Neural cell (in vitro differentiated cells): ENCODE measurements around the gene GPNMB. TPM values are rescaled to one million over a fixed set of nuclear protein-coding genes. Genes with fewer than 3 reads are reported as not detected.

Experiments
- H2AFZ ChIP-seq: fragments of 200-600, 300-800 bp; sonication (generic), shearing (Covaris generic); 2 replicates; pipeline ENCODE4 v1.6.0; 2014; ENCODE audit warnings: low read depth, mild to moderate bottlenecking, antibody characterized with exemption, low read length, moderate library complexity
- H3F3A ChIP-seq: fragments of 200-600 bp; shearing (Covaris generic); 2 replicates; pipeline ENCODE4 v1.6.1; 2016; ENCODE audit warnings: mild to moderate bottlenecking, moderate library complexity, mixed read lengths, antibody characterized with exemption, low read length; ENCODE audit not compliant: insufficient read depth, poor library complexity, severe bottlenecking
- H3K27ac ChIP-seq: fragments of 200-600, 300-800 bp; sonication (generic), shearing (Covaris generic); 2 replicates; pipeline ENCODE4 v1.5.1; 2014; ENCODE audit warnings: mild to moderate bottlenecking, low read length, moderate library complexity
- H3K27me3 ChIP-seq: fragments of 300-800, 200-600 bp; sonication (generic), shearing (Covaris generic); 2 replicates; pipeline ENCODE4 v1.6.0; 2014; ENCODE audit warnings: mild to moderate bottlenecking, low read depth, low read length, moderate library complexity; ENCODE audit not compliant: insufficient read depth
- H3K36me3 ChIP-seq: fragments of 300-800, 200-600 bp; sonication (generic), shearing (Covaris generic); 2 replicates; pipeline ENCODE4 v1.5.1; 2014; ENCODE audit warnings: mild to moderate bottlenecking, antibody characterized with exemption, low read length, moderate library complexity; ENCODE audit not compliant: insufficient read depth
- H3K4me2 ChIP-seq: fragments of 300-800, 200-600 bp; sonication (generic), shearing (Covaris generic); 2 replicates; pipeline ENCODE4 v1.6.0; 2014; ENCODE audit warnings: mild to moderate bottlenecking, low read length
- H3K4me3 ChIP-seq: fragments of 300-800, 200-600 bp; sonication (generic), shearing (Covaris generic); 2 replicates; pipeline ENCODE4 v1.5.1; 2014; ENCODE audit warnings: mild to moderate bottlenecking, low read length, moderate library complexity
- H3K79me2 ChIP-seq: fragments of 200-600 bp; shearing (Covaris generic); replicated peaks from 2 replicates; pipeline ENCODE4 v1.6.0; 2014; ENCODE audit warnings: mild to moderate bottlenecking, low read length, moderate library complexity; ENCODE audit not compliant: insufficient read depth
- H3K9ac ChIP-seq: fragments of 300-800, 200-600 bp; sonication (generic), shearing (Covaris generic); 2 replicates; pipeline ENCODE4 v1.6.1; 2016; ENCODE audit warnings: mild to moderate bottlenecking, low read length, mixed read lengths
- H3K9me2 ChIP-seq: fragments of 200-600 bp; shearing (Covaris generic); 2 replicates; pipeline ENCODE4 v1.6.1; 2016; ENCODE audit warnings: mild to moderate bottlenecking, low read length, mixed read lengths; ENCODE audit not compliant: insufficient read depth
- H3K9me3 ChIP-seq: fragments of 200-600, 300-800 bp; sonication (generic), shearing (Covaris generic); 2 replicates; pipeline ENCODE4 v1.6.1; 2016; ENCODE audit warnings: mild to moderate bottlenecking, mixed run types, low read length, moderate library complexity, mixed read lengths
- H4K20me1 ChIP-seq: fragments of 200-600 bp; shearing (Covaris generic); 2 replicates; pipeline ENCODE4 v1.6.1; 2016; ENCODE audit warnings: mild to moderate bottlenecking, mixed run types; ENCODE audit not compliant: insufficient read depth
- EP300 ChIP-seq: fragments of 450-650 bp; conservative IDR thresholded peaks from 2 replicates; pipeline ENCODE4 v1.6.1; 2014; ENCODE audit warnings: antibody characterized with exemption, mild to moderate bottlenecking, moderate library complexity; ENCODE audit not compliant: poor library complexity, severe bottlenecking
- EZH2 ChIP-seq: fragments of 200-600, 300-800 bp; shearing (Covaris generic), sonication (generic); IDR thresholded peaks from 2 replicates; pipeline ENCODE4 v1.6.1; 2014; ENCODE audit warnings: antibody characterized with exemption, low read length, borderline replicate concordance, mild to moderate bottlenecking; ENCODE audit not compliant: insufficient read depth, poor library complexity, severe bottlenecking
- MXI1 ChIP-seq: fragments of 450-650 bp; conservative IDR thresholded peaks from 2 replicates; pipeline ENCODE4 v1.6.1; 2014; ENCODE audit warnings: antibody characterized with exemption, mild to moderate bottlenecking; ENCODE audit not compliant: poor library complexity, severe bottlenecking
- POLR2AphosphoS5 ChIP-seq: IDR thresholded peaks from 2 replicates; pipeline ENCODE4 v1.6.1; 2012
- RAD21 ChIP-seq: fragments of 450-650 bp; conservative IDR thresholded peaks from 2 replicates; pipeline ENCODE4 v1.6.1; 2014; ENCODE audit warnings: antibody characterized with exemption, mild to moderate bottlenecking, moderate library complexity
- SMC3 ChIP-seq: fragments of 450-650 bp; conservative IDR thresholded peaks from 2 replicates; pipeline ENCODE4 v1.6.1; 2014; ENCODE audit warnings: antibody characterized with exemption, mild to moderate bottlenecking, moderate library complexity; ENCODE audit not compliant: poor library complexity
- TAF1 ChIP-seq: IDR thresholded peaks from 2 replicates; pipeline ENCODE4 v1.6.1; 2012; ENCODE audit warnings: low read depth
- polyA plus RNA-seq: library from polyadenylated mRNA; depleted of rRNA; stranded (reverse); fragments of >200 nt; gene quantifications from 2 replicates; pipeline ENCODE4 v1.2.3, GENCODE V29; 2014
- TF ChIP-seq, protein P1 (sequence below): IDR thresholded peaks from 2 replicates; pipeline ENCODE4 v1.6.1; 2012; ENCODE audit warnings: borderline replicate concordance
- TF ChIP-seq, protein P2 (sequence below): fragments of 450-650 bp; IDR thresholded peaks from 2 replicates; pipeline ENCODE4 v1.5.1; 2014; ENCODE audit warnings: antibody characterized with exemption, mild to moderate bottlenecking, moderate library complexity; ENCODE audit not compliant: poor library complexity, severe bottlenecking

GPNMB gene
- polyA plus RNA-seq, 1 donor from 2014 or later = not detected

DNA sequence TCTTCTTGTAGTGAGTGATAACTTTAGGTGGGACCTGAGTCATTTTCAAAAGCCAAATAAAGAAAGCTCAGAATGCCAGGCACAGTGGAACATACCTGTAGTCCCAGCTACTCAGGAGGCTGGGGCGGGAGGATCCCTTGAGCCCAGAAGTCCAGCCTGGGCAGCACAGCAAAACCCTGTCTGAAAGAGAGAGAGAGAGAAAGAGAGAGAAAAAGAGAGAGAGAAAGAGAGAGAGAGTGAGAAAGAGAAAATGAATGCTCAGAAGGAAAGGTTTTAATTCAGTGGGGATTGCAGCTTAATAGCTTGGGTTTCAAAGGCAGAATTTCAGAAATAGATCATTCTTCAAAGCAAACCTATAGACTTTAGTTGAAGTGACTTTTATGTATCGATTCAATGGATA is 25.7 kb downstream of the GPNMB start:
- Histone ChIP-seq H3K4me3 (no peak overlapping the region), H3F3A (no peaks in the 10 kb centered on the region), H3K27ac (no peak overlapping the region), H3K9ac (no peak overlapping the region), H2AFZ (no peak overlapping the region), H3K9me3 (no peaks in the 10 kb centered on the region), H3K9me2 (no peaks in the 10 kb centered on the region), H3K79me2 (no peaks in the 10 kb centered on the region), H4K20me1 (no peaks in the 10 kb centered on the region), H3K36me3 (no peaks in the 10 kb centered on the region), H3K4me2 (no peak overlapping the region), H3K27me3 (no peaks in the 10 kb centered on the region)
- no peak for TF ChIP-seq EZH2
- TF ChIP-seq POLR2AphosphoS5 = no peak
- no peak for TF ChIP-seq SMC3
- TF ChIP-seq, protein P1, sequence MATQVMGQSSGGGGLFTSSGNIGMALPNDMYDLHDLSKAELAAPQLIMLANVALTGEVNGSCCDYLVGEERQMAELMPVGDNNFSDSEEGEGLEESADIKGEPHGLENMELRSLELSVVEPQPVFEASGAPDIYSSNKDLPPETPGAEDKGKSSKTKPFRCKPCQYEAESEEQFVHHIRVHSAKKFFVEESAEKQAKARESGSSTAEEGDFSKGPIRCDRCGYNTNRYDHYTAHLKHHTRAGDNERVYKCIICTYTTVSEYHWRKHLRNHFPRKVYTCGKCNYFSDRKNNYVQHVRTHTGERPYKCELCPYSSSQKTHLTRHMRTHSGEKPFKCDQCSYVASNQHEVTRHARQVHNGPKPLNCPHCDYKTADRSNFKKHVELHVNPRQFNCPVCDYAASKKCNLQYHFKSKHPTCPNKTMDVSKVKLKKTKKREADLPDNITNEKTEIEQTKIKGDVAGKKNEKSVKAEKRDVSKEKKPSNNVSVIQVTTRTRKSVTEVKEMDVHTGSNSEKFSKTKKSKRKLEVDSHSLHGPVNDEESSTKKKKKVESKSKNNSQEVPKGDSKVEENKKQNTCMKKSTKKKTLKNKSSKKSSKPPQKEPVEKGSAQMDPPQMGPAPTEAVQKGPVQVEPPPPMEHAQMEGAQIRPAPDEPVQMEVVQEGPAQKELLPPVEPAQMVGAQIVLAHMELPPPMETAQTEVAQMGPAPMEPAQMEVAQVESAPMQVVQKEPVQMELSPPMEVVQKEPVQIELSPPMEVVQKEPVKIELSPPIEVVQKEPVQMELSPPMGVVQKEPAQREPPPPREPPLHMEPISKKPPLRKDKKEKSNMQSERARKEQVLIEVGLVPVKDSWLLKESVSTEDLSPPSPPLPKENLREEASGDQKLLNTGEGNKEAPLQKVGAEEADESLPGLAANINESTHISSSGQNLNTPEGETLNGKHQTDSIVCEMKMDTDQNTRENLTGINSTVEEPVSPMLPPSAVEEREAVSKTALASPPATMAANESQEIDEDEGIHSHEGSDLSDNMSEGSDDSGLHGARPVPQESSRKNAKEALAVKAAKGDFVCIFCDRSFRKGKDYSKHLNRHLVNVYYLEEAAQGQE = no peak
- no peak for TF ChIP-seq MXI1
- no peak for TF ChIP-seq TAF1
- TF ChIP-seq RAD21 = no peak
- TF ChIP-seq, protein P2, sequence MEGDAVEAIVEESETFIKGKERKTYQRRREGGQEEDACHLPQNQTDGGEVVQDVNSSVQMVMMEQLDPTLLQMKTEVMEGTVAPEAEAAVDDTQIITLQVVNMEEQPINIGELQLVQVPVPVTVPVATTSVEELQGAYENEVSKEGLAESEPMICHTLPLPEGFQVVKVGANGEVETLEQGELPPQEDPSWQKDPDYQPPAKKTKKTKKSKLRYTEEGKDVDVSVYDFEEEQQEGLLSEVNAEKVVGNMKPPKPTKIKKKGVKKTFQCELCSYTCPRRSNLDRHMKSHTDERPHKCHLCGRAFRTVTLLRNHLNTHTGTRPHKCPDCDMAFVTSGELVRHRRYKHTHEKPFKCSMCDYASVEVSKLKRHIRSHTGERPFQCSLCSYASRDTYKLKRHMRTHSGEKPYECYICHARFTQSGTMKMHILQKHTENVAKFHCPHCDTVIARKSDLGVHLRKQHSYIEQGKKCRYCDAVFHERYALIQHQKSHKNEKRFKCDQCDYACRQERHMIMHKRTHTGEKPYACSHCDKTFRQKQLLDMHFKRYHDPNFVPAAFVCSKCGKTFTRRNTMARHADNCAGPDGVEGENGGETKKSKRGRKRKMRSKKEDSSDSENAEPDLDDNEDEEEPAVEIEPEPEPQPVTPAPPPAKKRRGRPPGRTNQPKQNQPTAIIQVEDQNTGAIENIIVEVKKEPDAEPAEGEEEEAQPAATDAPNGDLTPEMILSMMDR = no peak
- TF ChIP-seq EP300 = no peak

DNA sequence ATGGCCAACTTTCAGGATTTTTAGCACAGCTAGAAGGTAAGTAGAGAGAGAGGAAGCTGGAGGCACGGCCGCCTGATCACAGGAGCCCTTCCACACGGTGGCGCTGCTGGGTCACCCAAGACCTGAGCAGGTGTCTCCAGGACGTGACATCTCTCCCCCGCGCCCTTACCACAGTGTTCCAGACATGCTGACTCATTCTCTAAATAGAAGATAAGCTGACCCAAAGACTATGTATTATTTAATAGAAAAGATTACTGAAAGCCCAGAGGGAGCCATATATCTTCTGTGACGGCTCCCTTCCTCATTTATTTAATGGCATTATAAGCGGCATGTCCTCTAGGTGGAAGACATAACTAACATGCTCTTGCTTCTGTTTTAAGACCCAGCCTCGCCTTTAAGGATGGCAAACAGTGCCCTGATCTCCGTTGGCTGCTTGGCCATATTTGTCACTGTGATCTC is 26.6 kb downstream of the GPNMB start:
- Histone ChIP-seq H3K9me3 (no peaks in the 10 kb centered on the region), H3K27ac (no peak overlapping the region), H3K79me2 (no peaks in the 10 kb centered on the region), H3K36me3 (no peaks in the 10 kb centered on the region), H3F3A (no peaks in the 10 kb centered on the region), H3K9ac (no peak overlapping the region), H3K9me2 (no peaks in the 10 kb centered on the region), H3K4me3 (no peak overlapping the region), H4K20me1 (no peaks in the 10 kb centered on the region), H3K4me2 (no peak overlapping the region), H2AFZ (no peak overlapping the region), H3K27me3 (no peaks in the 10 kb centered on the region)
- TF ChIP-seq RAD21 (peak; percentile 20), SMC3 (peak; percentile 22), MXI1 (no peak)
- TF ChIP-seq, protein P2 = peak; percentile 45
